Liver (tissue), 3 donors: Measurements from ENCODE around the gene HNMT.

Experiments
- CTCF ChIP-seq: fragments of 150-350 bp; IDR thresholded peaks from 2 replicates; pipeline ENCODE4 v1.5.1; 2017; ENCODE audit warnings: improper control_type of control experiment, low read depth, low read length; ENCODE audit not compliant: missing input control
- JUND ChIP-seq, 2 donors: IDR thresholded peaks; 2 replicates each; pipeline ENCODE4 v1.6.1; 2016; ENCODE audit warnings: antibody characterized with exemption in 2 of 2
- RXRA ChIP-seq, 2 donors: IDR thresholded peaks; 2 replicates each; pipeline ENCODE4 v1.6.1; 2017 to 2018; ENCODE audit warnings: antibody characterized with exemption in 2 of 2, mild to moderate bottlenecking in 1 of 2
- SP1 ChIP-seq: IDR thresholded peaks from 2 replicates; pipeline ENCODE4 v1.6.1; 2018; ENCODE audit warnings: antibody characterized with exemption, mild to moderate bottlenecking
- YY1 ChIP-seq: IDR thresholded peaks from 2 replicates; pipeline ENCODE4 v1.6.1; 2016; ENCODE audit warnings: antibody characterized with exemption, mild to moderate bottlenecking
- TF ChIP-seq, protein P1 (sequence below): IDR thresholded peaks from 2 replicates; pipeline ENCODE4 v1.6.1; 2016; ENCODE audit warnings: antibody characterized with exemption, mild to moderate bottlenecking
- donor health status: healthy.
- donor health status: healthy.

GRCh38 chr2:137963535-137964065, 673 bp upstream of the HNMT start:
- no peak for TF ChIP-seq YY1
- TF ChIP-seq SP1 = no peak
- TF ChIP-seq CTCF = no peak
- no peak for TF ChIP-seq JUND (IDR thresholded peaks at IDR 0.05)
- TF ChIP-seq, protein P1, sequence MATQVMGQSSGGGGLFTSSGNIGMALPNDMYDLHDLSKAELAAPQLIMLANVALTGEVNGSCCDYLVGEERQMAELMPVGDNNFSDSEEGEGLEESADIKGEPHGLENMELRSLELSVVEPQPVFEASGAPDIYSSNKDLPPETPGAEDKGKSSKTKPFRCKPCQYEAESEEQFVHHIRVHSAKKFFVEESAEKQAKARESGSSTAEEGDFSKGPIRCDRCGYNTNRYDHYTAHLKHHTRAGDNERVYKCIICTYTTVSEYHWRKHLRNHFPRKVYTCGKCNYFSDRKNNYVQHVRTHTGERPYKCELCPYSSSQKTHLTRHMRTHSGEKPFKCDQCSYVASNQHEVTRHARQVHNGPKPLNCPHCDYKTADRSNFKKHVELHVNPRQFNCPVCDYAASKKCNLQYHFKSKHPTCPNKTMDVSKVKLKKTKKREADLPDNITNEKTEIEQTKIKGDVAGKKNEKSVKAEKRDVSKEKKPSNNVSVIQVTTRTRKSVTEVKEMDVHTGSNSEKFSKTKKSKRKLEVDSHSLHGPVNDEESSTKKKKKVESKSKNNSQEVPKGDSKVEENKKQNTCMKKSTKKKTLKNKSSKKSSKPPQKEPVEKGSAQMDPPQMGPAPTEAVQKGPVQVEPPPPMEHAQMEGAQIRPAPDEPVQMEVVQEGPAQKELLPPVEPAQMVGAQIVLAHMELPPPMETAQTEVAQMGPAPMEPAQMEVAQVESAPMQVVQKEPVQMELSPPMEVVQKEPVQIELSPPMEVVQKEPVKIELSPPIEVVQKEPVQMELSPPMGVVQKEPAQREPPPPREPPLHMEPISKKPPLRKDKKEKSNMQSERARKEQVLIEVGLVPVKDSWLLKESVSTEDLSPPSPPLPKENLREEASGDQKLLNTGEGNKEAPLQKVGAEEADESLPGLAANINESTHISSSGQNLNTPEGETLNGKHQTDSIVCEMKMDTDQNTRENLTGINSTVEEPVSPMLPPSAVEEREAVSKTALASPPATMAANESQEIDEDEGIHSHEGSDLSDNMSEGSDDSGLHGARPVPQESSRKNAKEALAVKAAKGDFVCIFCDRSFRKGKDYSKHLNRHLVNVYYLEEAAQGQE = no peak
- TF ChIP-seq RXRA (IDR thresholded peaks at IDR 0.05) = no peak
